ENCODE data around the gene CCDC12.

Gene CCDC12

DNA sequence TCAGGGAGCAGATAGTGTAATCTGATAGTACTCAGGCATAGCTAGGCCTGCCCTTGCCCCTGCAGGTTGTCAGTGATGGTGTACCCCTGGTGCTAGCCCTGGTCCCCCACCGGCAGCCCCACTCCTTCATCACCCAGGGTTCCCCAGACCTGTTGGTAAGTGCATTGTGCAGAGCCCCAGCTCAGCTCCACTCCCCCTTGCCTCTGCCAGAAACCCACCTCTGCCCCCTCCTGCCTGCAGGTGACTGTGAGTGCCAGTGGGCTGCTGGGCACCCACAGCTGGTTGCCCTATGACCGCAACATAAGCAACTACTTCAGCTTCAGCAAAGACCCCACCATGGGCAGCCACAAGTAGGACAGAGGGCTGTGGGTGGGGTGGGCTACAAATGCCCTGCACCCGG is 30.5 kb upstream of the CCDC12 start:
- DNase-seq = no peak

DNA sequence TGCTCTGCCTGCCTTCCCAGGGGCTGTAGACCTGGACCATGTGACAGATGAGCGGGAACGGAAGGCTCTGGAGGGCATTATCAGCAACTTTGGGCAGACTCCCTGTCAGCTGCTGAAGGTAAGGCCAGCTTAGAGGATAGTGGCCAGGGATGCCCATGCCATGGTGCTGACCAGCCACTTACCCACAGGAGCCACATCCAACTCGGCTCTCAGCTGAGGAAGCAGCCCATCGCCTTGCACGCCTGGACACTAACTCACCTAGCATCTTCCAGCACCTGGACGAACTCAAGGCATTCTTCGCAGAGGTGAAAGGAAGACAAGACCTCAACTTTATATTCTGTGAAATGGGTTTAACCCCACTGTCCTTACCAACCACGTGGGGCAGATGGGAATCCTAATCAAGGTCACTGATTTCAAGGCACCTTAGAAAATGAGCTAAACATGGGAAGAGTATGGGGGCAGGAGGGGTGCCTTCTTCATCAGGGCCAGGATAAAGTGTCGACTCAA is 29.7 kb upstream of the CCDC12 start:
- no peak for DNase-seq

DNA sequence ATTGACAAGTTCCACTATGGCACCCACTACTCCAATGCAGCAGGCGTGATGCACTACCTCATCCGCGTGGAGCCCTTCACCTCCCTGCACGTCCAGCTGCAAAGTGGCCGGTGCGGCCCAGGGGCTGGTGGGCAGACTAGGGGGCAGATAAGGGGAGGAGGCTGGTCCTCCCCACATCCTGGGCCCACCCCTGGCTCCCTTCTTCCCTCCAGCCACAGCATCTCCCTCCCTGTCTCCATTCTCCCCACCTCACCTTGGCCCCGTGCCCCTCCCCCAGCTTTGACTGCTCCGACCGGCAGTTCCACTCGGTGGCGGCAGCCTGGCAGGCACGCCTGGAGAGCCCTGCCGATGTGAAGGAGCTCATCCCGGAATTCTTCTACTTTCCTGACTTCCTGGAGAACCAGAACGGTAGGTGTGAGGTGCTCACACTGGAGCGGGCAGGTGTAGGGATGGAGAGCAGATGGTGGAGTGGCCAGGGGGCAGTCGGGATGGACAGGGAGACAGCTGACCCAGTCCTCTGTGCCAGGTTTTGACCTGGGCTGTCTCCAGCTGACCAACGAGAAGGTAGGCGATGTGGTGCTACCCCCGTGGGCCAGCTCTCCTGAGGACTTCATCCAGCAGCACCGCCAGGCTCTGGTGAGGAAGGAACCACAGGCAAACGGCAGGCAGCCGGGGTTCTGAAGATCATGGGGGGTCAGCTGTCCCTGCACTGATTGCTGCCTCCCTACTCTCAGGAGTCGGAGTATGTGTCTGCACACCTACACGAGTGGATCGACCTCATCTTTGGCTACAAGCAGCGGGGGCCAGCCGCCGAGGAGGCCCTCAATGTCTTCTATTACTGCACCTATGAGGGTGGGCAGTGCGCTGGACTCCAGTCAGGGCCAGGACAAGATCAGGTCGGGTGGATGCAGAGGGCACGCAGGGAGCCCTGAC is 28.9 kb upstream of the CCDC12 start:
- DNase-seq = no peak

DNA sequence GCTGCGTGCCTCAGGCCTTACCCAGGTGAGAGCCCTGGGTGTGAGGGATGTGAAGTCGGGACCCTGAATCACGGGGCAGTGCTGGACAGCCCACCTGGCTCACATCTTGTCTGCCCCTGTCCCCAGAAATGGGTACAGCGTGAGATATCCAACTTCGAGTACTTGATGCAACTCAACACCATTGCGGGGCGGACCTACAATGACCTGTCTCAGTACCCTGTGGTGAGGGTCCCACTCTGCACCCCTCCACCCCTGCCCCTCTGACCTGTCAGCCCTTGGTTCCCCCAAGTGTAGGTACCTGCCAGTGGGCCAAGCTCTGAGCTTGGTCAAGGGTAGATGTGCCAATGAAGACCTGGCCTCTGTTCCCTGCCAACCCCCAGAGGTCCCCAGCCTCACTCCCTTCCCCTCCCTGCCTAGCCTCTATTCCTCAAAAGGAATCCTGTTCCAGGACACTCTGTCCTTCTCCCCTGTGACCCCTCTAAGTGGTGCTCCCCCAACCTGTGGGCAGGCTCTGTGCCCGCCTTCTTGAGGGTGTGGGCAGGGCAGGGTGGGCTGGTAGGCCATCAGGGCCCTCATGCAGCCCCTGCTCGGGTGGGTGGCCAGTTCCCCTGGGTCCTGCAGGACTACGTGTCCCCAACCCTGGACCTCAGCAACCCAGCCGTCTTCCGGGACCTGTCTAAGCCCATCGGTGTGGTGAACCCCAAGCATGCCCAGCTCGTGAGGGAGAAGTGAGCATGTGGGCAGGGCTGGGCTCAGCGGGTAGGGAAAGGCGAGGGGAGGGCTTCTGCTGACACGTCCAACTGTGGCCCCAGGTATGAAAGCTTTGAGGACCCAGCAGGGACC is 28.0 kb upstream of the CCDC12 start:
- no peak for DNase-seq

DNA sequence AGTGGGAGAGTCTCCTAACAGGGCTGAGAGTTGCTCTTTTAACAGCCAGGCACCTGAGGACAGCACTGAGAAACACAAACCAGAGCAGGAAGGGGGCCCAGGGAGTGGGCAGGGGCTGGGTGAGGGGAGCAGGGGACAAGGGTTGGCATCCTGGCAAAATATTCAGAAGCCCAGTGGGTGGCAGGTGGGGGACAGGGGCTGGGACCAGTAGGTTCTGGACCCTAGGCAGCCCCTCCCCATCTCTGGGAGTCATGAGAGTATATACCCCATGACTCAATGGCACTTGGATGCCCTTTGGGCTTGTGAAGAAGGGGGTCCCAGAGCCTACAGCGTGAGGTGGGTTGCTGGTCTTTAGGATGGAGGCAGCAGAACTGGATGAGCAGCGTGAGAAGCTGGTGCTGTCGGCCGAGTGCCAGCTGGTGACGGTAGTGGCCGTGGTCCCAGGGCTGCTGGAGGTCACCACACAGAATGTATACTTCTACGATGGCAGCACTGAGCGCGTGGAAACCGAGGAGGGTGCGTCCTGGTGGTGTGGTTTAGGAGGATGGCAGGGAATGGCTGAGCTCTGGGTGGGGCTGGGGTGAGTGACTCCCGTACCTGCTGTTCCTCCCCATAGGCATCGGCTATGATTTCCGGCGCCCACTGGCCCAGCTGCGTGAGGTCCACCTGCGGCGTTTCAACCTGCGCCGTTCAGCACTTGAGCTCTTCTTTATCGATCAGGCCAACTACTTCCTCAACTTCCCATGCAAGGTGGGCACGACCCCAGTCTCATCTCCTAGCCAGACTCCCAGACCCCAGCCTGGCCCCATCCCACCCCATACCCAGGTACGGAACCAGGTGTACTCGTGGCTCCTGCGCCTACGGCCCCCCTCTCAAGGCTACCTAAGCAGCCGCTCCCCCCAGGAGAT is 27.2 kb upstream of the CCDC12 start:
- no peak for DNase-seq

DNA sequence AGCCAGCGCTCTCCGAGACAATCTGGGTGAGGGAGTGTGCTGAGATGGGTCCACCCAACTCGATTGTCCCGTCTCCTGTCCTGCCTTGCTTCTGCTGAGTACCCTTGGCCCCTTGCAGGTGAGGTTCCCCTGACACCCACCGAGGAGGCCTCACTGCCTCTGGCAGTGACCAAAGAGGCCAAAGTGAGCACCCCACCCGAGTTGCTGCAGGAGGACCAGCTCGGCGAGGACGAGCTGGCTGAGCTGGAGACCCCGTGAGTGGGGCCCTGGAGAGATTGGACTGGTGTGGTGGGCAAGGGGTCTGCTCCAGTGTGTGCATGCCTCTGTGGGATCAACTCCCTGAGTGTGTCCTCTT is 26.5 kb upstream of the CCDC12 start:
- DNase-seq = no peak

DNA sequence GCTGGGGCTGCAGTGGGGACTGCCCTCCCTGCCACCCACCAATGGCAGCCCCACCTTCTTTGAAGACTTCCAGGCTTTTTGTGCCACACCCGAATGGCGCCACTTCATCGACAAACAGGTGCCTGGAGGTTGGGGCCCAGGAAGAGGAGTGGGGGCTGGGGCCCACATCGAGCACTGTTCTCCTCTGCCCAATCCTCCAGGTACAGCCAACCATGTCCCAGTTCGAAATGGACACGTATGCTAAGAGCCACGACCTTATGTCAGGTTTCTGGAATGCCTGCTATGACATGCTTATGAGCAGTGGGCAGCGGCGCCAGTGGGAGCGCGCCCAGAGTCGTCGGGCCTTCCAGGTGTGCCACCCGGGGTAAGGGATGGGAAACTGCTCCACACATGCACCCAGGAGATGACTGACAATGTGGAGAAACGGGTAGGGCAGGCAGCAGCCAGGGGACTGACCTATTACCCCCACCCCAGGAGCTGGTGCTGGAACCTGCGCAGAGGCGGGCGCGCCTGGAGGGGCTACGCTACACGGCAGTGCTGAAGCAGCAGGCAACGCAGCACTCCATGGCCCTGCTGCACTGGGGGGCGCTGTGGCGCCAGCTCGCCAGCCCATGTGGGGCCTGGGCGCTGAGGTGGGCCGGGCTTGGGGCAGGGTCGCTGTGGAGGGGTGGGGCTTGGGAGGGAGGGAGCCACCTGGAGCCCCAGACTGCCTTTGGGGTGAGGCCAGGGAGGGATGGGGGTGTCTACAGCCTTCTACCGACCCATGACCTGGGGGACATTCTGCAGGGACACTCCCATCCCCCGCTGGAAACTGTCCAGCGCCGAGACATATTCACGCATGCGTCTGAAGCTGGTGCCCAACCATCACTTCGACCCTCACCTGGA is 25.9 kb upstream of the CCDC12 start:
- no peak for DNase-seq

DNA sequence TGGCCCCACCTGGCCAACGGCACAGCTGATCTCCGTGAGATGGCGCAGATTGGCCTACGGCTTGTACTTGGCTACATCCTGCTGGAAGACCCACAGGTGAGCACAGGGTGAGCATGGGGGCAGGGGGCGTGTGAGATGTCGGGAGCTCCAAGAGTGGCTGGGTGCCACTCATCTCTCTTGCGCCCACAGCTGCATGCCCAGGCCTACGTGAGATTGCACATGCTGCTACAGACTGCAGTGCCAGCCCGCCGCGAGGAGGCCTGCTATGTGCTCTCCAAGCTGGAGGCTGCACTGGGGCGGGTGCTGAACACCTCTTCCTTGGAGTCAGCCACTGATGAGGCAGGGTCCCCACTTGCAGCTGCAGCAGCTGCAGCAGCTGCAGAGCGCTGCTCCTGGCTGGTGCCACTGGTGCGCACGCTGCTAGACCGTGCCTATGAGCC is 25.2 kb upstream of the CCDC12 start:
- no peak for DNase-seq

DNA sequence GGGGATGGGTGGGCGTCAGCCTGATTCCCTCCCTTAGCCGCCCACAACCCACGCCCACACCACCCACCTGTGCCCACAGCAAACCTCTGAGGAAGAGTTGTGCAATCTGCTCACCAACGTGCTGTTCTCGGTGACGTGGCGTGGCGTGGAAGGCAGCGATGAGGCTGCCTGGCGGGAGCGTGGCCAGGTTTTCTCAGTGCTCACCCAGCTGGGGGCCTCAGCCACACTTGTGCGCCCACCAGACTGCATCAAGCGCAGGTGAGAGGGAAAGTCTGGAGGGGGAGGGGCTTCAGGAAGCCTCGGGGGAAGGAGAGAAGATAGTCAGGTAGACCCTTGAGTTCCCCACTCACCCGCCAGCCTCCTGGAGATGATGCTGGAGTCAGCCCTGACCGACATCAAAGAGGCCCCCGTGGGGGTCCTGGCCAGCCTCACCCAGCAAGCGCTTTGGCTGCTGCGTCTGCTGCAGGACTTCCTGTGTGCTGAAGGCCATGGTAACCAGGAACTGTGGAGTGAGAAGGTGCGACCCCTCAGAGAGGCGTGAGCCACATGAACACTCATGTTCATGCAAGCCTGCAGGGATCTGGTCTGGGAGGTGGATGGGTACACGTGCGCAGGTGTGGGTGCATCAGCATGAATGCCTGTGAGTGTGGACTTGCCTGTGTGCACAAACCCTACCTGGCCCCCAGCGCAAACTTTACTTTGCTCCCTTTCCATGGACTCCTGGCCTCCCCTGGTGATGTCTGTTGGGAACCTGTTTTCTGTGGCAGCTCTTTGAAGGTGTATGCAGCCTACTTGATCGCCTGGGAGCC is 24.6 kb upstream of the CCDC12 start:
- no peak for DNase-seq

DNA sequence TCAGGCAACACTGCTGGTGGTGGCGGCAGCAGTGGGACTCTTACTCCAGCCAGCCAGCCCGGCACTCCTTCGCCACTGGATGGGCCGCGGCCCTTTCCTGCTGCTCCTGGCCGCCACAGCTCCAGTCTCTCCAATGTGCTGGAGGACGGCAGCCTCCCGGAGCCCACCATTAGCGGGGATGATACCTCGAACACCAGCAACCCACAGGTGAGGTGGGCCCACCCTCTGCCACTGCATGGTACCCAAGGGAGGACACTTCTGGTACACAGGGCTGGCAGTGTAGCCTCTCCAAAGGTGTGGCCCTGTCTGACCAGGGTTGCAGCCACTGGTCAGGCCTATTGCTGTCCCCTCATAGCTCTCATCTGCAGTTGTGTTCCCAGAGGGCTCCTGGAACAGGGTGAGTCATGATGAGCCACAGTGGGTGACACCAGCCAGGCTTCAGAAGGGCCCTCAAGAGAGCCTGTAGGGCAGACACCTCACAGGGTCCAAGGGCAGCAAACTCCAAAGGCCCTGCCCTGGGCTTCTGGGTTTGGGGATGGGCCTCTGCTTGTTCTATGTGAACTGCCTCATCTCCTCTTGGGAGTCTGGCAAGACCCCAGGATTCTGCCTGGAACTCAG is 23.8 kb upstream of the CCDC12 start:
- DNase-seq = no peak

DNA sequence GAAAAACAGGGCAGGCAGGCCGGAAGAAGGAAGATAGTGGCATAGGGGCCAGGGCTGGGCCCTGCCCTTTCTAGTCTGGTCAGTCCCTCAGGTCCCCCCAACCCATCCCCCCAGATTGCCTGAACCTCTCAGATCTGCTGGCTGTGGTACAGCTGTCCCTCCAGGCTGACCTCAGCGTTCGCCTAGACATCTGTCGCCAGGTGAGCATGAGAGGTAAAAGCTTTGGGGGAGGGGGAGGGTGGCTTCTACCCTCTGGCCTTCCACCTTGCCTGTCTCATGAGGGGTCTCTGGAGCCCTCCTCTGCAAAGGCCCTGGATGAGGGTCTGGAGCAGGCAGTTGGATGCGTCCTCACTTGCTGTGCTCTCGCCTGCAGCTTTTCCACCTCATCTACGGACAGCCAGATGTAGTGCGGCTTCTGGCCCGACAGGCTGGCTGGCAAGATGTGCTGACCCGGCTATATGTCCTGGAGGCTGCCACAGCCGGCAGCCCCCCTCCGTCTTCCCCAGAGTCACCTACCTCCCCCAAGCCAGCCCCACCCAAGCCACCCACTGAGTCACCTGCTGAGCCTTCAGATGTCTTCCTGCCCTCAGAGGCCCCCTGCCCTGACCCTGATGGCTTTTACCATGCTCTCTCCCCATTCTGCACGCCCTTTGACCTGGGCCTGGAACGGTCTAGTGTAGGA is 23.1 kb upstream of the CCDC12 start:
- no peak for DNase-seq

DNA sequence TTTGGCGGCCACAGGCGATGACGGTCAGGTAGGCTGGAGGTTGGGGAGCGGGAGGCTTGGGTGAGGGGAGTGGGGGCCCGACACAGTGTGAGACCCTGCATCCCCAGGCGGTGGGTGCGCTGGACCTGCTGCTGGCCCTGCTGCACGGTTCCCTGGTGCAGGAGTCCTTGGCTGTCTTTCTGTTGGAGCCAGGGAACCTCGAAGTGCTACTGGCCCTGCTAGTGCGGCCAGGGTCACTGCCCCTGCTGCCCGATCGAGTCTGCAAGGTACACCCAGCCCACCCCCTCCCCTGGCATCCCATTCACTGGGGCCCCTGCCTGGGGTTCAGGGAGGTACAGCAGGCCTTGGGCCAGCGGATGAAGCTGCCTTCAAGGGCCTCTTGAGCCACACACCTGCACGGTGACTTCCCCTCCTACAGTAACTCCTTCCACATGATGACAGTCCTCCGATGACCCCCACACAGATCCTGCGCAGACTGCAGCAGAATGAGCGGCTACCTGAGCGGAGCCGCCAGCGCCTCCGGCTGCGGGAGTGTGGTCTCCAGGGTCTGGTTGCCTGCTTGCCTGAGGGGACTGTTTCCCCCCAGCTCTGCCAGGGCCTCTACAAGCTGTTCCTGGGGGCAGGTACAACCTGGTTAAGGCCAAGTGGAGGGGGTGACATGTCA is 22.4 kb upstream of the CCDC12 start:
- DNase-seq = no peak

DNA sequence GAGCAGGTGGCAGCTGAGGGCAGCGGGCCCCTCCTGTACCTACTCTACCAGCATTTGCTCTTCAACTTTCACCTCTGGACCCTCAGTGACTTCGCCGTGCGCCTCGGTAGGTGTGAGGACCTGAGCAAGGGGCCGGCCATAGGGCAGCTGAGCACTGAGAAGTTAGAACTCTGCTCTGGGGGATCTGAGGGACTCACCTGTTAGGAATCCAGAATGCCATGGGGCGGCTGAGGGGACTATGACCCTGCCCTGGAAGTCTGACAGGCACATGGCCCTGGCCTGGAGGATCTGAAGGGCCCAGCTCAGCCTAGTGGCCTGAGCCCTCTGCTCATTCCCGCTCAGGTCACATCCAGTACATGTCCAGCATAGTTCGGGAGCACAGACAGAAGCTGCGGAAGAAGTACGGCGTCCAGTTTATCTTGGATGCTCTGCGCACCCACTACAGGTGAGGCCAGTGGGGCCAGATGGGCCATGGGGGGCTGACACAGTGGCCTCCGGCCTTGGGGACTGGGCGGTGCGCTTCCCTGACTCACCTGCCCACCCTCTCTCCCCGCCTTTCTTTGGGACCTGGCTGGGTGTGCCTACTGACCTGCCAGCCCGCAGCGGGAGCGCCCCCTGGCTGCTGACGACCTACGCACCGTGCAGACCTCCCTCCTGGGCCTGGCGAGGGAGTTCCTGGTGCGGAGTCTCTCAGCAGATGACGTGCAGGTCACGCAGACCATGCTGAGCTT is 21.7 kb upstream of the CCDC12 start:
- peak; percentile 64 for DNase-seq

DNA sequence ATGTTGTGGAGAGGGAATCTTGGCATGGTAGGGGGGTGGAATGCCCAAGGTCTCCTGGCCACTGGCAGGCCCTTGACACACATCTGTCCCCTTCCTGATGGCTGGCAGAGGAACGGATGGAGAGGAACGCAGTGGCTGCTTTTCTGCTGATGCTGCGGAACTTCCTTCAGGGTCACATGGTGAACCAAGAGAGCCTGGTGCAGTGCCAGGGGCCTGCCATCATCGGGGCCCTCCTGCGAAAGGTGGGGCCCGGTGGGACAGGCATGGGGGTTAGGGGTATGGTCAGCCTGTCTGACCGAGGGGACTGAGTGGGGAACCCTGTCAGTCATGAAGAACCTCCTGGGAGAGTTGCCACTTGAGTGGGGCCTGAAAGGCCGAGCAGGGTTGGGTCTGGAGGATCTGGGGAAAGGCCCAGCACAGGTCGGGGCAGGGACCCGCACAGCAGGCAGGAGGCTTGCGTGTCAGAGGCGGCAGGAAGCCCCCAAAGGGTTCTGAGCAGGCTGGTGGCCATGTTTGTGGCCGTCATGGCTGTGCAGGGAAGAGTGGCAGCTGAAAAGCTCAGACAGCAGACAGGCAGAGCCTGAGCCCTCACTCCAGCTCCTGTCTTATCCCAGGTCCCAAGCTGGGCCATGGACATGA is 21.0 kb upstream of the CCDC12 start:
- DNase-seq = no peak

DNA sequence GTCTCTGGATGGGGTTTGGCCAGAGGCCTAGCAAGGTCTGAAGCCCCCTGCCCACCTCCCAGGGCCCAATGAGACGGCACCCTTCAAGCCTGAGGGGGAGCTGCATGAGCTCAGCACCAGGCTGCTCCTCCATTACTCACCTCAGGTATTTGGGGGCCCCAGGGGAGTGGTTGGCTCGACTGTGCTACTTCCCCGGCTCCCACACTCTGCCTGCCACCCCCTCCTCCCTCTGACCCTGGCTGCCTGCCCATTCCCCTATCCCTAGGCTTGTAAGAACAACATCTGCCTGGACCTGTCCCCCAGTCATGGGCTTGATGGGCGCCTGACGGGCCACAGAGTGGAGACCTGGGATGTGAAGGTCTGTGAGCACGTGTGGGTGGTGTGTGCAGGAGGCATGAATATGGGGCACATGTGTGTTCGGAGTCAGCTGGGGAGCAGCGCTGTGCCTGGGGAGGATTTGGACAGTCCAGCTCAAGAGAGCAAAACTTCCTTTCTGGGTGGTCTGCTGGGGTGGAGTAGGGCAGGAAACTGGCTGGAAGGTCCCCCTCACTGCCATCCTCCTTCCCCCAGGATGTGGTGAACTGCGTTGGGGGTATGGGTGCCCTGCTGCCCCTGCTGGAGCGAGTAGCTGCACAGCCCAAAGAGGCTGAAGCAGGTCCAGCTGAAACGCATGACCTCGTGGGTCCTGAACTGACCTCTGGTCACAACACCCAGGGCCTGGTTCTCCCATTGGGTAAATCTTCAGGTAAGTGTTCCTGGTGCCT is 20.3 kb upstream of the CCDC12 start:
- no peak for DNase-seq

DNA sequence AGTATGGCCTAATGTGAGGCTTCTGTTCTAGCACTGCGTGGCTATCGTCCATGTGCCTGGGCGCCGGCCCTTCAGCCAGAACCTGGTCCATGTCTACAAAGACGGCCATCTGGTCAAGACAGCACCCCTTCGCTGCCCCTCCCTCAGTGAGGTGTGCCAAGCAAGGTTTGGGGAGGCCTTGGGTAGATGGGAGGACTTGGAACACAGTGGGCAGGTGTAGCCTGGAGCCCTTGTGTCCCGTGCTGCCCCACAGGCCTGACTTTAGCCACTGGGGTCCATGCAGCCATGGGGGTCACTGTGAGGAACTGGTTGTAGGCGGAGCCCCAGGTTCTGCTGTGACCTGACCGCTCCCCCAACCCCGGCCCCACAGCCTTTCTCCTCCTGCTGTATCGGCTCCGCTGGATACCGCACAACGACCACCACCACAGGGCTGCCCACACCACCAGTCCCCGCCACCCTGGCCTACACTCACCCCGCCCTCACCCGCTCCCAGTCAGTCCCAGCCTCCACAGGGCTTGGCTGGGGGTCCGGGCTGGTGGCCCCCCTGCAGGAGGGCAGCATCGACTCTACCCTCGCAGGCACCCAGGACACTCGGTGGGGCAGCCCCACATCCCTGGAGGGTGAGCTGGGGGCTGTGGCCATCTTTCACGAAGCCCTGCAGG is 19.5 kb upstream of the CCDC12 start:
- DNase-seq = no peak

All from activated CD4-positive, alpha-beta T cell treated with anti-CD3 and anti-CD28 coated beads, Interleukin-2, amount 50 U/mL, for 16 hours (primary cell).